Measurements from ENCODE around the gene GPRC6A.

- TF ChIP-seq, protein P1, sequence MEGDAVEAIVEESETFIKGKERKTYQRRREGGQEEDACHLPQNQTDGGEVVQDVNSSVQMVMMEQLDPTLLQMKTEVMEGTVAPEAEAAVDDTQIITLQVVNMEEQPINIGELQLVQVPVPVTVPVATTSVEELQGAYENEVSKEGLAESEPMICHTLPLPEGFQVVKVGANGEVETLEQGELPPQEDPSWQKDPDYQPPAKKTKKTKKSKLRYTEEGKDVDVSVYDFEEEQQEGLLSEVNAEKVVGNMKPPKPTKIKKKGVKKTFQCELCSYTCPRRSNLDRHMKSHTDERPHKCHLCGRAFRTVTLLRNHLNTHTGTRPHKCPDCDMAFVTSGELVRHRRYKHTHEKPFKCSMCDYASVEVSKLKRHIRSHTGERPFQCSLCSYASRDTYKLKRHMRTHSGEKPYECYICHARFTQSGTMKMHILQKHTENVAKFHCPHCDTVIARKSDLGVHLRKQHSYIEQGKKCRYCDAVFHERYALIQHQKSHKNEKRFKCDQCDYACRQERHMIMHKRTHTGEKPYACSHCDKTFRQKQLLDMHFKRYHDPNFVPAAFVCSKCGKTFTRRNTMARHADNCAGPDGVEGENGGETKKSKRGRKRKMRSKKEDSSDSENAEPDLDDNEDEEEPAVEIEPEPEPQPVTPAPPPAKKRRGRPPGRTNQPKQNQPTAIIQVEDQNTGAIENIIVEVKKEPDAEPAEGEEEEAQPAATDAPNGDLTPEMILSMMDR (conservative IDR thresholded peaks at IDR 0.05; ENCODE audit: low read depth, low read length), result no peak
- no peak for TF ChIP-seq EZH2 (IDR thresholded peaks at IDR 0.05; ENCODE audit: borderline replicate concordance, low read depth, low read length, poor library complexity, severe bottlenecking)
Measured at GRCh38 chr6:116836606-116837342, 7.9 kb upstream of the GPRC6A start.

All from A673 (cell line).